ENCODE results near the gene SRC. TPM values are rescaled to one million over a fixed set of nuclear protein-coding genes. Genes with fewer than 3 reads are reported as not detected.

SRC gene
- total RNA-seq, 4 donors from 2014 or later: 1.0 to 2.3 (median 1.8) TPM

GRCh38 chr20:37309290-37309689 is 36.6 kb upstream of the SRC start:
- in situ Hi-C loops (cut with MboI; ENCODE audit: low sequenced_read_pairs in 4 of 4) (no loop called here), intact Hi-C loops (cut with DNase I; ENCODE audit: low total_unique reads) (no loop called here)
- Histone ChIP-seq H3K27me3 (no peaks in the 10 kb centered on the region), H3K9me3 (no peaks in the 10 kb centered on the region), H3K4me1 (peaks cover 3 to 14% of the 10 kb centered on the region in 2 donors), H3K36me3 (peaks cover 0 to 19% of the 10 kb centered on the region in 2 donors), H3K27ac (no peak overlapping the region), H3K4me3 (no peak overlapping the region)
- TF ChIP-seq CTCF (IDR thresholded peaks at IDR 0.05 in 4 of 5, conservative IDR thresholded peaks at IDR 0.05 in 1 of 5) (no peak), POLR2A (IDR thresholded peaks at IDR 0.05) (no peak)
- no peak for DNase-seq
- no peak for ATAC-seq

- Histone ChIP-seq H3K9me3 (no peaks in the 10 kb centered on the region), H3K4me3 (no peak overlapping the region), H3K27ac (no peak overlapping the region), H3K27me3 (no peaks in the 10 kb centered on the region), H3K4me1 (peaks cover 10 to 21% of the 10 kb centered on the region in 2 donors), H3K36me3 (peaks cover 0 to 13% of the 10 kb centered on the region in 2 donors)
- ATAC-seq: no peak
- TF ChIP-seq POLR2A (IDR thresholded peaks at IDR 0.05): no peak
- no peak for TF ChIP-seq CTCF (IDR thresholded peaks at IDR 0.05 in 4 of 5, conservative IDR thresholded peaks at IDR 0.05 in 1 of 5)
- intact Hi-C loops (cut with DNase I; ENCODE audit: low total_unique reads): no loop called here
- in situ Hi-C loops (cut with MboI; ENCODE audit: low sequenced_read_pairs in 4 of 4): no loop called here
- DNase-seq: no peak
These were observed 35.9 kb upstream of the SRC start for GRCh38 chr20:37309936-37310590.

- H3K9me3 ChIP-seq: no peaks in the 10 kb centered on the region
- intact Hi-C loops (cut with DNase I; ENCODE audit: low total_unique reads): no loop called here
- DNase-seq (no peak), ATAC-seq (no peak)
- H3K27ac ChIP-seq: no peak overlapping the region
- in situ Hi-C loops (cut with MboI; ENCODE audit: low sequenced_read_pairs in 4 of 4): no loop called here
- TF ChIP-seq CTCF (IDR thresholded peaks at IDR 0.05 in 4 of 5, conservative IDR thresholded peaks at IDR 0.05 in 1 of 5): no peak
- no peak for TF ChIP-seq POLR2A (IDR thresholded peaks at IDR 0.05)
- H3K36me3 ChIP-seq: peaks cover 0 to 13% of the 10 kb centered on the region in 2 donors
- H3K27me3 ChIP-seq: no peaks in the 10 kb centered on the region
- peaks cover 10 to 29% of the 10 kb centered on the region in 2 donors for H3K4me1 ChIP-seq
- H3K4me3 ChIP-seq: no peak overlapping the region
These were observed 35.0 kb upstream of the SRC start for GRCh38 chr20:37310951-37311350.

GRCh38 chr20:37311710-37312355 is 34.1 kb upstream of the SRC start:
- Histone ChIP-seq H3K27me3 (no peaks in the 10 kb centered on the region), H3K4me3 (no peak overlapping the region), H3K9me3 (no peaks in the 10 kb centered on the region), H3K4me1 (peaks cover 10 to 30% of the 10 kb centered on the region in 2 donors), H3K36me3 (peaks cover 0 to 17% of the 10 kb centered on the region in 2 donors), H3K27ac (no peak overlapping the region)
- ATAC-seq: no peak
- no peak for DNase-seq
- intact Hi-C loops (cut with DNase I; ENCODE audit: low total_unique reads) (no loop called here), in situ Hi-C loops (cut with MboI; ENCODE audit: low sequenced_read_pairs in 4 of 4) (no loop called here)
- no peak for TF ChIP-seq CTCF (IDR thresholded peaks at IDR 0.05 in 4 of 5, conservative IDR thresholded peaks at IDR 0.05 in 1 of 5)
- no peak for TF ChIP-seq POLR2A (IDR thresholded peaks at IDR 0.05)

Measured in gastrocnemius medialis (tissue), 4 donors.